ENCODE results near the gene KNTC1.

DNA sequence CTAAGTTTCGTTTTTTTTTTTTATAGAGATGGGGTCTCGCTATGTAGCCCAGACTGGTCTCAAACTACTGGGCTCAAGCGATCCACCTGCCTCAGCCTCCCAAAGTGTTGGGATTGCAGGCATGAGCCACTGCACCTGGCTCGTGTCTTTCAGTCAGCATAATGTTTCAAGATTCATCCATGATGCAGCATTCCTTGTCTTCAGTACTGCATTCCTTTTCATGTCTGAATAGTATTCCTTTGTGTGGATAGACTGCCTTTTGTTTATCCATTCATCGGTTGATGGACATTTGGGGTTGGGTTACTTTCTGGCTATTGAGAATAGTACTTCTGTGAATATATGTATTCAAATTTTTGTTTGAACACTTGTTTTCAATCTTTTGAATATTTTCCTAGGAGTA lies 138.7 kb downstream of the KNTC1 start:
- TF ChIP-seq, protein P1, sequence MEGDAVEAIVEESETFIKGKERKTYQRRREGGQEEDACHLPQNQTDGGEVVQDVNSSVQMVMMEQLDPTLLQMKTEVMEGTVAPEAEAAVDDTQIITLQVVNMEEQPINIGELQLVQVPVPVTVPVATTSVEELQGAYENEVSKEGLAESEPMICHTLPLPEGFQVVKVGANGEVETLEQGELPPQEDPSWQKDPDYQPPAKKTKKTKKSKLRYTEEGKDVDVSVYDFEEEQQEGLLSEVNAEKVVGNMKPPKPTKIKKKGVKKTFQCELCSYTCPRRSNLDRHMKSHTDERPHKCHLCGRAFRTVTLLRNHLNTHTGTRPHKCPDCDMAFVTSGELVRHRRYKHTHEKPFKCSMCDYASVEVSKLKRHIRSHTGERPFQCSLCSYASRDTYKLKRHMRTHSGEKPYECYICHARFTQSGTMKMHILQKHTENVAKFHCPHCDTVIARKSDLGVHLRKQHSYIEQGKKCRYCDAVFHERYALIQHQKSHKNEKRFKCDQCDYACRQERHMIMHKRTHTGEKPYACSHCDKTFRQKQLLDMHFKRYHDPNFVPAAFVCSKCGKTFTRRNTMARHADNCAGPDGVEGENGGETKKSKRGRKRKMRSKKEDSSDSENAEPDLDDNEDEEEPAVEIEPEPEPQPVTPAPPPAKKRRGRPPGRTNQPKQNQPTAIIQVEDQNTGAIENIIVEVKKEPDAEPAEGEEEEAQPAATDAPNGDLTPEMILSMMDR (IDR thresholded peaks at IDR 0.05; ENCODE audit: low read length): no peak
- TF ChIP-seq EZH2 (optimal IDR thresholded peaks at IDR 0.05; ENCODE audit: low read depth, low read length) (no peak), EZH2phosphoT487 (IDR thresholded peaks at IDR 0.05; ENCODE audit: low read length) (no peak)

All from MM.1S (cell line).